ENCODE measurements around the gene HCLS1.

DNA sequence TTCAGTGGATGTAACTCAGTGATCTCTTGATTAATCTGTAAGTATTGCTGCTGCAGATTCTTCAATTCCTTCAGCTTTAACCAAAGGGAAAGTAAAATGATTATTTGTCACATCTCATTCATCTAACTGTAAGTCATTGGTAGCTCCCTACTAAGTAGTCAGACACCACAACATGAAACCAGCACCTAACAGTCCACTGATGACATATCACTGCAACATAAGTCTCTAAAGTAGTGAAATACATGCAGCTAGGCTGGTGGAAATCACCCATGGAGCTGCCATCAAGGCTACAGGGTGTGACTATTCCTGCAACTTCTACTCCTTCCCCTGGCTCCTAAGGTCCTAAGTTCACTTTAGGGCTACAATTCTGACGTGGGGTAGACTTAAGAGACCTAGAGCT is 21.1 kb upstream of the HCLS1 start:
- TF ChIP-seq POLR2A (IDR thresholded peaks at IDR 0.05; ENCODE audit: low read length): no peak
- no peak for TF ChIP-seq GATA1 (IDR thresholded peaks at IDR 0.05; ENCODE audit: low read depth, low read length)
